Activated gamma-delta T cell treated with anti-CD3 and anti-CD28 coated beads, Interleukin-2, amount 50 U/mL, for 16 hours (primary cell): ENCODE data around the gene GATD1.

Source experiments
- DNase-seq: peaks from one replicate; pipeline ENCODE4 v3.0.0-alpha.2; 2020; ENCODE audit warnings: low read depth

GATD1 gene

DNA sequence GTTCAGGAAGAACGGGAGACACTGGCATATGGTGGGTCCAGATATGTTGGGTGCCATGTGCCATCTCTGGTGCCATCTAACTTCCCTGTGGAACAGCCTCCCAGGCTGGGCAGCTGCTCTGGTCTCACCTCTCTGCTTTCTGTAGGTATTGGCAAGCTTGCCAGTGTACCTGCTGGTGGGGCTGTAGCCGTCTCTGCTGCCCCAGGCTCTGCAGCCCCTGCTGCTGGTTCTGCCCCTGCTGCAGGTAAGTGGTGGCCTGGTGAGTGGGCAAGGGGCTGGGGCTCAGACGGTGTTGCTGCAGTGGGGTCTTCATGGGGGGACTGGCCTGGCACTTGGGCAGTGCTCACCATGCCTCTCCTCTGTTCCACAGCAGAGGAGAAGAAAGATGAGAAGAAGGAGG lies 35.1 kb upstream of the GATD1 start:
- DNase-seq: no peak

DNA sequence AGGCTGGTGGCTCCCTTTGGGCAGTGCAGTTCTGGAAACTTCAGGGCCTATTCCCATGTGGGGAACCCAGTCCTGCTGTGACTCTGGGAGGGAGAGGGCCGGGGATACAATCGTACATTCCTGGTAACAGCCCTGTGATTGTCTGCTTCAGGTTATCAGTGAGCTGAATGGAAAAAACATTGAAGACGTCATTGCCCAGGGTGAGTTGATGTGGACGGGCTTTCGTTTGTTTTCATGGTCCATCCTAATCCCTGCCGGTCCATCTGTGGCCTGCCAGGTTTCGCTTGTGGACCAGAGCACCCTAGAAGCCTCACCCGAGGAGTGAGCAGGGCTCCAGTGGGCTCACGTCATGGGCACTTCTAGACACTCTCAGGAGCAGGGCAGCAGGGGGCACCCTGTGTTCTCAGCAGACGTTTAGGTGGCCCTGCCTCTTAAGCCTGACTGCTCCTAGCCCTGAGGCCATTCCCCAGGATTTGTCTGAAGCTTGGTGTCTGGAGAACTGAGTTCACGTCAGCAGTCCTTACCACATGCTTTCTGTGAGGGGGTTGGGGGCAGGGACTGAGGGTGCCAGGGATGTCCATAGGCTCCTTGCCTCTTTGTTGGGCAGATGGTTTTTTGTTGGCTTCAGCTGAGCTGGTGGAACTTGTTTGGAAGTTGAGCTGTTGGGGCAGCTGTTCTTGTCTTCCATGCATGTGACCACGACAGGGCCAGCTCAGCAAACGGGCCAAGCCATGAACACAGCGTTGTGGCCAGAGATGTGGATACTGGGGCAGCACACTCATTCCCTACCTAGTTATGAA lies 34.4 kb upstream of the GATD1 start:
- no peak for DNase-seq

DNA sequence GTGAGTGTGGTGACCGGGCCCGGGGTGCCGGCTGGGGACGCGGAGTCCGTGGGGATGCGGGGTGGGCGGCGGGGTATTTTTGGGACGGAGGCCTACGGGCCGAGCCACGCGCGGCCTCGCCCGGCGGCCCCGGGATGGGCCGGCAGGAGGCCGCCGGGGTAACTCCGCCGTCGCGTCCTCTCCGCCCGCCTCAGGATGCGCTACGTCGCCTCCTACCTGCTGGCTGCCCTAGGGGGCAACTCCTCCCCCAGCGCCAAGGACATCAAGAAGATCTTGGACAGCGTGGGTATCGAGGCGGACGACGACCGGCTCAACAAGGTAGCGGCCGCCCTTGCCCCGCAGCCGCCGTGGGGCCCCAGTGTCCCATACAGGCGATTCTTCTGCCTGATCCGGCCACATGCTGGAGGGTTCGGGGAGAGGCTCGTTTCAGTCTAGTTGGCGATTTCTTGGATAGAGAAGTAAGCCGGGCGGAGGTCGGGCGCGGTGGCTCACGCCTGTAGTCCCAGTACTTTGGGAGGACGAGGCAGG lies 32.8 kb upstream of the GATD1 start:
- no peak for DNase-seq

DNA sequence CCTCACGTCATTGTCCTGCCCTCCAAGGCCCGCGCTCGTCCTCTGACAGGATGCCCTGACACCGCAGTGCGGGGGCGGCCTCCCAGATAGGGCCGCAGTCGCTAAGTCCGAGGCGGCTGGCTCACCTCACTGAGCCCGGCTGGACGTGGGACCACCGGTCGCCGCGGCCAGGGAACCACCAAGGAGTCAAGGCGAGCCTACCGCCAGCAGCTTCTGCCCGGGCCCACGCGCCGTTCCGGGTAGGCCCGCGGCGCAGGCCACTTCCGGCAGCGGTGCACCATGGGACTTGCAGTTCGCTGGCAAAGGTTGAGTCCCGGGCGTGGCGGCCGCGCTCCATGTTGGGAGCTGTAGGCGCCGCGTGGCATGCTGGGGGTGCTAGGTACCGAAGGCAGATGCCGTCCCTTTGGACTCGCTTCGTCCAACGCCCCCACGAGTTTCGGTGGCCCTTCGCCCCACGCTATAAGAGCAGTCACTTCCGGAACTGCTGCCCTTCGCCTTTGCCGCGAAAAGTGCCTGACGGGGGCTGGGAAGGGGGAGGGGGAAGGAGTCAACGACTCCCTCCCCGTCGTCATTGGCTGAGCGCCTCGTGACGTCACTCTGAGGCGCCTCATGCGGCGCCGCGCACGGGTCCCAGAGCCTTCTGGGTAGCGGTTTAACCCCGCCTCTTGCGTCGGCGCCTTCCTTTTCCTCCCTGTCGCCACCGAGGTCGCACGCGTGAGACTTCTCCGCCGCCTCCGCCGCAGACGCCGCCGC lies 32.2 kb upstream of the GATD1 start, which contains the start of gene RPLP2:
Gene RPLP2 (plus strand): TSS at position 681 of the 753 bp plus-strand sequence. CDS start 268 bp downstream, outside the sequence.
- DNase-seq: peak; percentile 96

DNA sequence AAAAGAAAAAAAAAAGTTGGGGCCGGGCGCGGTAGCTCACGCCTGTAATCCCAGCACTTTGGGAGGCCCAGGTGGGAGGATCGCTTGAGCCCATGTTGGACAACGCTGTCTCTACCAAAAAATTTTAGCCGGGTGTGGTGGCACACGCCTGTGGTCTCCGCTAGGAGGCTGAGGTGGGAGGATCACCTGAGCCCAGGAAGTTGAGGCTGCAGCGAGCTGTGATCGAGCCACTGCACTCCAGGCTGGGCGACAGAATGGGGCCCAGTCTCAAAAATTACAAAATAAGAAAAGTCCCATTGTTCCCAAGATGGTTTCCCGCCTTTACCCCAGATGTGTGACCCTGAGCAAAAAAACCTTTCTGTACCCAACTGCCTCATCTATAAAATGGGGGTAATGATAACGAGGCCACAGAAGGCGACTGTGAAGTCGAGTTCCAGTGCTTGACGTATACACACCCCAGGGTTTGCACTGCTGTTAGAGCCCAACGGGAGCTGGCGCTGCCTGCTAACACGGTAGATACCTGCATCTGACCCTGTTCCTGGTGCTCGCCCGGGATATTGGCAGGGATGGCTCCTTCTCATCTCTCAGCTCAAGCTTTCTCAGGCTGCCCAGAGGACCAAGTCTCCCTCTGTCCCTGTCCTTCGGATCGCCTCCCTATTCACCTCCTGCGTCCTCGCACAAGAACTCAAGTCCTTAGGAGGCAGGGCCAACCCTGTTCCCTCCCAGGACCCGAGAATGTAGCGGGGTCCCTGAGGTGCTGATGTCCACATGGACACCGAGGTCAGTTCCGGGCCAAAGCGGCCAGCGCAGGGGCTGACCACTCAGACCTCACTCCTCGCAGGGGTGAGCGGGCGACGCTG lies 31.4 kb upstream of the GATD1 start:
- DNase-seq: no peak

DNA sequence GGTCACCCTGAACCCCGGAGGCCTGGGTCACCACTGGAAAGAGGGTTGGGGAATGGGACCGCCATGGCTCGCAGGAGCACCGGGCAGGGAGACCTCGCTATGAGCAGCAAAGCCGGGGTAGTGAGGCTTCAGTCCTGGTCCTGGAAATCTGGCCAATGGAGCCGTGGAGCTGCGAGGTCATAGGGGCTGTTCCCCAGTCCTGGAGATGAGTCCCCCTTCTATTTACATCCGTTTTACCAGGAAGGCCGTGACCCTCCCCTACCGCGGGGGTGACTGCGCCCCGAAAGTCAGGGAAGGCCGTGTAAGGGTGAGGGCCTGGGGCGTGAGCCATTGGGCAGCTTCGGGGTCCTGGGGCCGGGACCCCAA lies 27.3 kb upstream of the GATD1 start:
- no peak for DNase-seq

DNA sequence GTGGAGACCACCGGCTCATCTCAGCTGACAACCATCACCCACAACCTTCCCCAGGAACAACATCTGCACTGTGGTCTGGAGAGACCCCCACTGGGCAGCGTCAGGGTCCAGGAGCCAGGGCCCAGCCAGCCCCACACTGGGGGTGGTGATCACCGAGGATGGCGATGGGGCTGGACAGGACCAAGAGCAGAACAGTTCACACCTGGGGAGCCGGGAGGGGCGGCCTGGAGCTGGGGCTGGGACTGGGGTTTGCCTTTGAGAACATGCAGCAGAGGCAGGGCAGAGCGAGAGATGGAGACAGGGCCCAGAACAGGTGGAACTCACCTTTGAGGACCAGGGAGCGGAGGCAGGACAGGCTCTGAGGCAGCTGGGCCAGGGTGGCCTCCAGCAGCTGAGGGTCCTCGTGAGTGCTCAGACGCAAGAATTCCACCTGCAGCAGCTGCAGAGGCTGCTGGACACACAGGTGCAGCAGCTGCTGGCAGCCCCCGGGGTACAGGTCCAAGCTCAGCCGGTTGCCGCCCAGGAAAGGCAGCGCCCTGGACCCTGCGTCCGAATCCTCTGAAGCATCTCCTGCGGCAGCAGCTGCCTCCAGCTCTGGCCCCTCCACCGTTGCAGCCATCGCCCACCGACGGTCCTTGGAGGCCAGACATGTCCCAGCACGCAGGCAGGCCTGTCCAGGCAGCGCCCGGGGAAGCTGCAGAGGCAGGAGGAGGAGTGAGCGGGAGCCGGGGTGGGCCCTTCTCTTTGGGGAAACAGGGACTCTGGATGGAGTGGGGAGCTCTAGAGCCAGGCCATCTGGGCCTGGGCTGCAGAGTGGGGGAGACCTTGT lies 26.7 kb upstream of the GATD1 start:
- DNase-seq: no peak

DNA sequence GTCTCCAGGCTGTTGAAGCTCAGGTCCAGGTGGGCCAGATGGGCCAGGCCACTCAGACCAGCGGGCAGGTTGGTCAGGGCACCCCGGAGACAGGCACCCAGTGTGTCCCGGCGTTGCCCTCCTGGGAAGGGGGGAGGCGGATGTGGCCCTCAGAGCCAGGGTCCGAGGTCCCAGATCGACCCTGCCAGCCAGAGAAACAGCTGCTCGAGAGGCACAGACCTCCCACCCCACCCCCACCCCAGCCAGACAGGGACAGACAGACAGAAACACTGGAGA lies 26.1 kb upstream of the GATD1 start:
- DNase-seq: no peak

DNA sequence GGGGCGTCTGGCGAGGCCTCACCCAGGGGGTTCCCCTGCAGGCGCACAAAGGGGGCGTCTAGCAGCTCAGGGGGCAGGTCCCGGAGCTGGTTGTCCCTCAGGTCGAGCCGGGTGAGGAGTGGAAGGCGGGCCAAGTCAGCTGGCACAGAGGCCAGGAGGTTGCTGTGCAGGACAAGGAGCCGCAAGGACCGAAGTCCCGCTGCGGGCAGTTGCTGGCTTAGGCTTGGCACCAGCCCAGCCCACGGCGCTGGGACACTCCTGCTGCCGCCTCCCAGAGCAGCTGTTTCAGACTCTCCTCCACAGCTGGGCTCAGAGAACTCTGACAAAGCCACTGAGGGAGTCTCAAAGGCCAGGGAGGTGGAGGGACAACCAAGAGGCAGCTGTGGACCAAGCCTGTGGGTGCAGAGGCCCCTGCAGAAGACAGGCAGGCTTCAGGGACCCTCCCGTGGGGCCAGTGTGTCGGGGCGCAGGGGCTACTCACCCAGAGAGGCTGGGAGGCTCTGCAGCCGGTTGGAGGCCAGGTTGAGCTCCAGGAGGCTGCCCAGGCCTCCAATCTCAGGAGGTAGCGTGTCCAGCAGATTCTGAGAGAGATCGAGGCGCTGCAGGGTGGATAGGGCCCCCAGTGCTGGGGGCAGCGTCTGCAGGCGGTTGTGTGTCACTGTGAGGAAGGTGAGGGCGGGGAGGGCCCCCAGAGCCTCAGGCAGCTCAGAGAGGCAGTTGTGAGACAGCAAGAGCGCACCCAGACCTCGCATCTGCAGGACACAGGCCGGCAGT lies 25.6 kb upstream of the GATD1 start:
- DNase-seq: no peak

DNA sequence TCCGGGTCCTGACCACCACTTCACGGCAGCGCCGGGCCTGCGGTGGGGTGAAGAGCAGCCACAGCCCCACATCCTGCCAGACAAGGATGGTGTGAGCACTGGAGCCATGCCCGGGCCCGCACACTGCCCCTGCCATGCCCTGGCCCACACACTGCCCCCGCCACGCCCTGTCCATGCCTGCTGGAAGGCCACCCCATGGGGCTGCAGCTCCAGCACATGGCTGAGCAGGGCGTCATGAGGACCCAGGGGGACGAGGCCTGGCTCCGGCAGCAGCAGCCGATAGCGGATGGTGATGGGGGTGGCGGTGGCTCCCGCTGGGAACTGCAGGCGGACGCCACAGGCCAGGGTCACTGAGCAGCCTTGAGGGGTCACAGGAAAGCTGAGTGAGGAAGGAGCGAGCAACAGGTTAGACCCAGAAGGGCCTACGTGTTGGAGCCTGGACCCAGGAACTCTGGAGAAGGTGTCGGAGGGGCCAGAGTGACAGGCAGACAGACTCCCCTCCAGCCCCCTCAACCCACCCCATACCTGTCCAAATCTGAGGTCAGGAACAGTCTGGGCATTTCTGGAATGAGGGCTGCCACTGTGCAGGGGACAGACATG lies 24.8 kb upstream of the GATD1 start:
- no peak for DNase-seq

DNA sequence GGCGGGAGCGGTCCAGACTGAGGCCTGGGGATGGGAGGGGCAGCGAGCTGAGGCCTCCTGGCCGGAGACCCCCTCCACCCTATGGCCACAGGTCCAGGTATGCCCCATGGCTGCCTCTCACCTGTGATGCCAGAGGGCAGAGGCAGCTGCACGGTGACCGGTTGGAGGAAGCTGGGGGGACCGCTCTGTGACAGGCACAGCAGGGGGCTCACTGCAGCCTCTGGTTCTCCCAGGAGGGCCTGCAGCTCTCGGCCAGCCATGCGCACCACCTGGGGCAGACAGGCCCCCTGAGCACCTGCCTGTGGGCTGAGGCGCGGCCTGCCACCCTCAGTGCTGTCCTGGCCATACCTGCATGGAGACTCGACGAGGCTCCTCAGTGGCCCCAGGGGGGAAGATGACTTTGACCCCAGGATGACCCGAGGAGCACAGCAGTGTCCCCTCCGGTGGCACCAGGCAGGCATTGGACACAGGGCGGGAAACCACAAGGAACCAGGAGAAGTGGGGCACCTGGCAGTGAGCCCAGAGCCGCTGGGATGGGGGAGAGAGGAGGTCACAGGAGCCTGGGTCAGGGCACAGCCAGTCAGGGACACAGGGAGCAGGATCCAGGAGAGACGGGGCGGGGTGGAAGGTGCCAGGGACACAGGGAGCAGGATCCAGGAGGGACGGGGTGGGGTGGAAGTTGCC lies 24.0 kb upstream of the GATD1 start:
- DNase-seq: no peak

DNA sequence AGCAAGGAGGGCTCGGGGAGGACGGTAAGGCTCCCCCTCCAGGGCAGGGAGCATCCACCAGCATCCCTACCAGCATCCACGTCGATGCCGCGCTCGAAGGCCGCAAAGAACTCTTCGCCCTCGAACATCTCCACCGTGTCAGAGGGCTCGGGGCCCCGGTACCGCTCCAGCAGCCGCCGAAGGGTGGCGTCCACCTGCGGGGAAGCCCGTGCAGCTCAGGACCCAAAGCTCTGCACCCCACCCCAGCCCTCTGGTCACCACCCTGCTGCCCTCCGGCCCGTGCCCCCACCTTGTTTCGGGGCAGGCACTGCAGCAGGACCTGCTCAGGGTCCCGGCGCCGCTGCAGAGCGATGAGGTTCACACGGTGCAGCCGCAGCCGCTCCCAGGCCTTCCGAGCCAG lies 23.2 kb upstream of the GATD1 start:
- DNase-seq: no peak

DNA sequence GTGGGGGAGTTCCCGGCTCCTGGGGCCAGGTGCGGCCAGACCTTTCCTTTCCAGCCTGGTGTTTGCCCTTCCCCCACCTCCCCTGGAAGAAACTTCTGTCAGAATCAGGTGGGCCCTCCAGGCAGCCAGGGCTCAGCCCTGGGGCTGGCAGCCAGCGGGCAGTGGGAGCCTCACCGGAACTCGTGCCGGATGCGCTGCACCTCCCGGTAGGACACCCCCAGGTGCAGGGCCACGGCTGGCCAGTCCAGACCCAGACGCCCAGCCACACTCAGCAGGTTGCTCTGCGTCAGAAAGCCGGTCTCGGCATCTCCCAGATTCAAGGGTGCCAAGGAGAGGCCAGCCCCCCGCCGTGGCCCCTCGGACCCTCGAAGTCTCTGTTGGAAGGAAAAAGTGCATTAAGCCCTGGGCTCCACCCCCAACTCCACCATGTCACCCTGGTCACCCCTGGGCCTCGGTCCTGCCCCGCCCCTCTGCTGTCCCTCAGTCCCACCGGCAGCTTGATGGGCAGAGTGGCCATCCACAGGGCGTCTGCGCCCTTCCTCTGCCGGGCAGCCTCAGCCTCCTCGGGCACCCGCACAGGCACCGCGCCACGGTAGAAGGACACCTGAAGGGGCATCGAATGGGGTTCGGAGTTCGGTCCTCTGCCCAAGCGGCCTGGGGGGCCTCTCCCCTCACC lies 22.5 kb upstream of the GATD1 start:
- DNase-seq: no peak

DNA sequence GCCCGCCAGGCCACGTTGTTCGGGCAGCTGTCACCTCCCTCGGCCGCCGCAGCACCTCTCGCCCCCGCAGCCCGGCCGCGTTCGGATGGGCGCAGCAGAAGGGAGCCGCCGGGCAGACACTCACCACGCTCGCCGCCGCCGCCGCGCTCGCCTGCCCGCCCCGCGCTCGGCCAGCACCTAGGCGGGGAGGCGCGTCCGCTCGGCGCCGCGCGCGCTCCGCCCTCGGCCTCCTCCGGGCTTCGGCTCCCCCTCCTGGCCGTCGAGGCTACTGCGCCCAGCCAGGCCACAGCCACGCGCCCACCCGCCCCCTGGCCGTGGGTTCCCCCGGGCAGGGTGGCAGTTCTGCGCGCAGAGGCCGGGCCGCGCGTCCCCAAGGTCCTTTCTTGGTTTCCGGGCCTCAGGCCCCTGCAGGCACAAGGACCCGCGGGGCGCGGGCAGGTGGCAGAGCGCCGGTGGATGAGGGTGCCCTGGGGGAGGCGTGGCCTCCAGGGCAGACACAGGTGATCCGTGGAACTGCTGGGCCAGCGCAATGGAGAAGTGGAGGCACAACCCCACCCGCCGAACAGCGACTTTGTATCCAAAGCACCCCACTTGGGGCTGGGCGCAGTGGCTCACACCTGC lies 20.9 kb upstream of the GATD1 start, which contains the start of gene SLC25A22:
Gene SLC25A22 (minus strand): TSS at position 189 of the 621 bp plus-strand sequence. CDS start 3,275 bp downstream, outside the sequence.
- DNase-seq: peak; percentile 76

DNA sequence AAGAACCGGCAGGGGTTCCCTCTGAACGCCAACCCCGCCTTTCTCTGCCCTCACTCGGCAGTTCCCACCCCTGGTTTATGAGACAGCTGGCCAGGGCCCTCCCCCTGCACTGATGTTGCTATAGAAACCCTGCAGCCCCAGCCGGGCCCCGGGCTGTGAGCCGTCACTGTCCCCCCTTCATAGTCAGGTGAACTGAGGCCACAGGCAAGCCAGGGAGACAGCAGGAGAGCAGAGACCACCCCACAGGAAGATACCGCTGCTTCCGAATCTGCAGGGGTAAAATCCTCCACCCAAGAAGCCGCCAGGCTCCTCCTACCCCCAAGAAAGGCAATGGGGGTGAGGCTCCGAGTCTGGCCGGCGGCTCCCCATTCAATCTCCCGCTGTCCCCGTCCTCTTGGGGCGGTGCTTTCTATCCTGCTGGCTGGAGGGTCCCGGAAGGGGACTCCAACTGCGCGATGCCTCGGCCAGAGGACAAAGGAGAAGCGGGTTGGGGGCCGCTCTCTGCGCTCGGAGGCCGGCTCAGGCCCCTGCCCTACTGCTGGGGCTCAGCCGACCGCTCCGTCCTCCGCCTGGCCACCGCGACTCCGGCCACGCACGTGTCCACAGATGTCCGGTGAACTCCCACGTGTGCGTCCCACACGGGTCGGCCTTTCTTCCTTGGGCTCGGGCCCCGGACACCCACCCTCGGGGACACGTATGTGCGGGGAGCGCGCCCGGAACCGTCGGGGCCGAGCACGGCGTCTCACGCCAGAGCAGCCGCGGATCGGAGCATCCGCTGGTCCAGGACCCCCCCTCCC lies 20.2 kb upstream of the GATD1 start:
- DNase-seq: peak; percentile 70

DNA sequence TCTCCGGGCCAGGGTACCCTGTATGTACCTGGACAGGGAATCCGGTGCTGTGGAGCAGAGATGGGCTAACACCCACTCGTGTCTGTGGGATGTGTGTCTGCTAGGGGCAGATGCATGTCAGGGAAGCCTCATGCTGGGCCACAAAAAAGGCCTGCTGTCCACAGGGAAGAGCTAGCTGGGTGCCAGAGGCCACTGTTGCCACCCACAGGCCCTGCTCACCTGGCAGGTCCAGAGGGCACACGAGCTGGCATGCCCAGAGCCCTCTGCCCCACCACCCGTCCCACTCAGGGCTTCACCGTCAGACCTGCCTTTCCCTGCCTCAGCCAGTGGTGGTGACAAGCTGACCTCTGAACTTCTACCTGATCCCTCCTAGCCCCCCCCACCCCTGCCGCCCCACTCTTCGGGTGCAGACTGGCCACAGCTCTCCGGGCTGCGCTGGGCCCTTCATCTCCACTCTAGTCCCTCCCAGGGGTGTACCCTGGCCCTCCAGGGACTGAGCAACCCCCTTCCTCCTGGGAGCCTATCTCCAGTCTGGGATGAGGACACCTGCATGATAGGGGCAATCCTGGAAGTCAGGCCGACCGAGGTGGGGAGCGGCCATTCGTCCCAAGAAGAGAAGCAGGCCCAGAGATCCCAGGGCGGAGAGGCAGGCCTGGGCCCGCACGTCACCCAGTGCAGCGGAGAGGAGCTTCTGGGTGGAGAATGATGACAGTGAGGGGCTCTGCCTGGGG lies 19.4 kb upstream of the GATD1 start:
- DNase-seq: no peak
